Activated naive CD8-positive, alpha-beta T cell (primary cell): ENCODE results near the gene BST2.

Source experiments
- H3K27ac Mint-ChIP-seq: one replicate; pipeline ENCODE4 v1.8.0; 2021; ENCODE audit warnings: mixed read lengths
- H3K27me3 Mint-ChIP-seq: one replicate; pipeline ENCODE4 v1.8.0; 2021; ENCODE audit warnings: mixed read lengths
- H3K36me3 Mint-ChIP-seq: one replicate; pipeline ENCODE4 v1.8.0; 2021; ENCODE audit warnings: mixed read lengths
- H3K4me1 Mint-ChIP-seq: one replicate; pipeline ENCODE4 v1.8.0; 2021; ENCODE audit warnings: low read depth, mixed read lengths
- H3K4me3 Mint-ChIP-seq: one replicate; pipeline ENCODE4 v1.8.0; 2021; ENCODE audit warnings: mild to moderate bottlenecking, mixed read lengths
- H3K9me3 Mint-ChIP-seq: one replicate; pipeline ENCODE4 v1.8.0; 2021; ENCODE audit warnings: low read depth, mixed read lengths

BST2 gene, protein sequence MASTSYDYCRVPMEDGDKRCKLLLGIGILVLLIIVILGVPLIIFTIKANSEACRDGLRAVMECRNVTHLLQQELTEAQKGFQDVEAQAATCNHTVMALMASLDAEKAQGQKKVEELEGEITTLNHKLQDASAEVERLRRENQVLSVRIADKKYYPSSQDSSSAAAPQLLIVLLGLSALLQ

DNA sequence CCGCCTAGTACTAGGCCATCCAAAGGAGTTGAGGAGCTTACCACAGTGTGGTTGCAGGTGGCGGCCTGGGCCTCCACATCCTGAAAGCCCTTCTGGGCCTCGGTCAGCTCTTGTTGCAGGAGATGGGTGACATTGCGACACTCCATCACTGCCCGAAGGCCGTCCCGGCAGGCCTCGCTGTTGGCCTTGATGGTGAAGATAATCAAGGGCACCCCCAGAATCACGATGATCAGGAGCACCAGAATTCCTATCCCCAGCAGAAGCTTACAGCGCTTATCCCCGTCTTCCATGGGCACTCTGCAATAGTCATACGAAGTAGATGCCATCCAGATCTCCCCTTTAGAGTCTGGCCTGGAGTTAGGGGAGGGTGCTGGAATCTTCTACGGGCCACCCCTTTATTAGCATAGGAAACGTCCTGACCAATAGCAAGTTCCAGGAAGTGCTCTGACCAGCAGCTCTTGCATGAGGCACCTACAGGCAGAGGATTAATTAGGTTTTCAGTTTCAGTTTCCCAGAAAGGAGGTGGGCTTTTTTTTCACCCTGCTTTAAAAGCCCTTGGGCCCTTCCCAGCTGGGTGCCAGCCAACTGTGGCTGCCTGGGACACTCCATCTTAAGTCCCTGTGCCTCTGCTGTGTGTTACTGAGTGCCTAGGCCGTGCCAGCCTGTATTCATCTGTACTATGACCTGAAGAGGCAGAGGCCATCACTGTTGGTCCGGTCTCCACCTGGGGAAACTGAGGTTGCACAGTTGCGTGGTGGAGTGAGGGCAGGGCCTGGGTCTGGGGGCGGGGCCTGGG is at the start of gene BST2:
Gene BST2 (minus strand): TSS at position 381 of the 796 bp plus-strand sequence. CDS start 55 bp downstream, at position 326.
- H3K4me3 Mint-ChIP-seq: peak within 1 kb of the TSS; percentile 92
- no peaks in the 10 kb centered on the region for H3K27me3 Mint-ChIP-seq
- peaks cover 29% of the 10 kb centered on the region for H3K4me1 Mint-ChIP-seq

DNA sequence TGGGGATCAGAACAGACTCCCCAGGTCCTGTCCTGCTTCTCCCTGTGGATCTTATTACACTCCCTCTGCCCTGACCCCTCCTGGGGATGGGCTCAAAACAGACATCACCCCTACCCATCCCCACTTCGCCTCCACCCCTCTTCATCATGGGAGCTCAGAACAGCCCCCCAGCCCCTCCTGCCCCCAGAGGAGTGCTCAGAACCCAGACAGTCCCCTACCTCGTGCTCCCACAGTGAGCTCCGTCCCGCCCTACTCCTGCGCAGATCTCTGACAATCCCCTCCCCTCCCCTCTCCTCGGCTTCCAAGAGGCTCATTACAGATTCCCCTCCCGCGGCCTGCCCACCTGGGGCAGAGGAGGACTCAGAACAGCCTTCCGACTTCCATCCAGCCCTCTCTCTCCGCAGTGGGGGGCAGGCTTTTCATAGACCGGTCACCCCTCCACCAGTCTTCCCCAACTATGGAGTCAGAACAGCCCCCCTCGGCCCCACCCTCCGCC is 49.2 kb upstream of the BST2 start:
- Mint-ChIP-seq H3K27ac (no peak overlapping the region), H3K9me3 (no peaks in the 10 kb centered on the region), H3K27me3 (peaks cover 15% of the 10 kb centered on the region), H3K36me3 (peaks cover 2% of the 10 kb centered on the region), H3K4me3 (no peak overlapping the region), H3K4me1 (peaks cover 18% of the 10 kb centered on the region)

More for the DNA sequence above, at the start of gene BST2:
- H3K9me3 Mint-ChIP-seq: no peaks in the 10 kb centered on the region
- H3K27ac Mint-ChIP-seq: peak within 1 kb of the TSS; percentile 90
- H3K36me3 Mint-ChIP-seq: no peaks in the 10 kb centered on the region

DNA sequence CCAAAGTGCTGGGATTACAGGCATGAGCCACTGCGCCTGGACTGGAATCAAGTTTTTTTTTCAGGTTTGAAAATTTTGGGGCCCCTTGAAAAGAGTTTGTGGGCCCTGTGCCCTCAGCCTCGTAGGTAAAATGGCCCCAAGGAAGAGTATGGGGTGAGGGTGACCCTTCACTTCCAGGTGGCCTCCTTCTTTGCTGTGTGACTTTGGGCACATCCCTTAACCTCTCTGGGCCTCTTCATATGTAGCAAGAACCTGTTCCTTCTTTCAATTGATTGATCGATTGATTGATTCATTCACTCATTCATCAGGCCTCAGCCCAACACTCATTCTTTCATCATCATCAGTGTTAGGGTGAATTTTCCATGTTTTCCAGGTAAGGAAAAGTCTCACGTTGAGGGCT is 46.4 kb upstream of the BST2 start:
- peaks cover 11% of the 10 kb centered on the region for H3K27me3 Mint-ChIP-seq

DNA sequence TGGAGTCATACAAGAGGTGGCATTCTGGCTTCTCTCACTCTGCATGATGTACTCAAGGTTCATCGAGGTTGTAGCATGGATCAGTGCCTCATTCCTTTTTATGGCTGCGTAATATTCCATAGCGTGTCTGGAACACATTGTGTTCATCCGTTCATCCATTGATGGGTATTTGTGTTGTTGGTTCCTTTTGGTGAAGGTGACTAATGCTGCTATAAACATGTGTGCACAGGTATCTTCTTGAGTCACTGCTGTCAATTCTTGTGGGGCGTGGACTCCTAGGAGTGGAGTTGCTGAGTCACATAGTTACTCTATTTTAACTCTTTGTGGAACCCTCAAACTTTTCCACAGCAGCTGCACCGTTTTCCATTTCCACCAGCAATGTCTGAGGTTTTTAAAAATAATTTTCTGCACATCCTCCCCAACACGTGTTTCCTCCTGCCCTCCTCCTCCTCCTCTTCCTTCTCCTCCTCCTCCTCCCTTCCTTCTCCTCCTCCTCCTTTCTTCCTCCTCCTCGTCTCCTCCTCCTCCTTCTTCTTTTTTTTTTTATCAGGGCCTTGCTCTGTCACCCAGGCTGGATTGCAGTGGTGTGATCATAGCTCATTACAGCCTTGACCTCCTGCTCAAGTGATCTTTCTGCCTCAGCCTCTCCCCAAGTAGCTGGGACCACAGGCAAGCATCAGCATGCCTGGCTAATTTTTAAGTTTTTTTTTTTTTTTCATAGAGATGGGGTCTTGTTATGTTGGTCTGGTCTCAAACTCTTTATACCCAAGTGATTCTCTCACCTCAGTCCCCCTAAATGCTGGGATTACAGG is 45.0 kb upstream of the BST2 start:
- H3K4me3 Mint-ChIP-seq: peak overlapping the region; percentile 82

More for the DNA sequence above, 46.4 kb upstream of the BST2 start:
- H3K27ac Mint-ChIP-seq: no peak overlapping the region
- peaks cover 2% of the 10 kb centered on the region for H3K36me3 Mint-ChIP-seq
- no peaks in the 10 kb centered on the region for H3K9me3 Mint-ChIP-seq
- H3K4me3 Mint-ChIP-seq: no peak overlapping the region
- H3K4me1 Mint-ChIP-seq: peaks cover 21% of the 10 kb centered on the region

DNA sequence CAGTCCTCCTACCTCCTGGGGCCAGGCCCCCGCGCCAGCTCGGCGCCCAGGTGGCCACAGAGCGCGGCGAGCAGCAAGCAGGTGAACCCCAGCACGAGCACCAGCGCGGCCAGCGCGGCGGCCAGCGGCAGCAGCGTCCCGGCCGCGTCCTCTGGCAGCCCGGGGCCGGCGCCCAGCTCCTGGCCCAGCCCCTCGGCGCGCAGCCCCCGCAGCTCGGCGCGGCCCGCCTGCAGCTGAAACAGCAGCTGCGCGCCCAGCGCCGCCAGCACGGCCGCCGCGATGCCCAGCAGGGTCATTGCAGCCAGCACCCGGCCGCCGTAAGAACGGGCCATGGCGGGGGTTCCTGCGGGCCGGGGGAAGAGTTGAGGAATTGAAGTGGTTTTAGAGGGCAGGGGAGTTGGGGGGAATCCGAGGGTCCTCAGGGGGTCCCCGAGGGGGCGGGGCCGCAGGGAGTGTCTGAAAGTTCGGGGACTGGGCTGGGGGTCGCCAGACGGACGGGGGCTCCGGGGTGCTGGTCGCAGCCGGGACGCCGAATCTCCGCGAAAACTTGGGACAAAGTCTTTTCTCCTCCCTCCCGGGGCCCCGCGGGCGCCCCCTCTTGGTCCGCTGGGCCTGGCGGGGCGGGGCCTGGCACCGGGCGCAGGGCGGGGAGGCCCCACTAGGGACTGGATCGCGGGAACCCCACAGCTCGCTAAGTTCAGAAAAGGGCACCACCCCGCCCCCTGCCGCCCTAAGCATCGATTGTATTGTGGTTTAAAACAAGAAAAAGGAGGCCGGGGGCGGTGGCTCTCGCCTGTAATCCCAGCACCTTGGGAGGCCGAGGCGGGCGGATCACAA is 42.9 kb upstream of the BST2 start, which contains the start of gene TMEM221:
Gene TMEM221 (minus strand): TSS at position 538 of the 837 bp plus-strand sequence. CDS start 206 bp downstream, at position 332.
- Mint-ChIP-seq H3K9me3 (no peaks in the 10 kb centered on the region), H3K36me3 (peaks cover 2% of the 10 kb centered on the region), H3K4me3 (peak within 1 kb of the TSS; percentile 66), H3K27ac (no peak within 1 kb of the TSS), H3K27me3 (peaks cover 5% of the 10 kb centered on the region), H3K4me1 (peaks cover 14% of the 10 kb centered on the region)

More for the DNA sequence above, 45.0 kb upstream of the BST2 start:
- Mint-ChIP-seq H3K9me3 (no peaks in the 10 kb centered on the region), H3K4me1 (peaks cover 19% of the 10 kb centered on the region), H3K27me3 (peaks cover 8% of the 10 kb centered on the region), H3K36me3 (peaks cover 2% of the 10 kb centered on the region), H3K27ac (peak overlapping the region; percentile 50)

DNA sequence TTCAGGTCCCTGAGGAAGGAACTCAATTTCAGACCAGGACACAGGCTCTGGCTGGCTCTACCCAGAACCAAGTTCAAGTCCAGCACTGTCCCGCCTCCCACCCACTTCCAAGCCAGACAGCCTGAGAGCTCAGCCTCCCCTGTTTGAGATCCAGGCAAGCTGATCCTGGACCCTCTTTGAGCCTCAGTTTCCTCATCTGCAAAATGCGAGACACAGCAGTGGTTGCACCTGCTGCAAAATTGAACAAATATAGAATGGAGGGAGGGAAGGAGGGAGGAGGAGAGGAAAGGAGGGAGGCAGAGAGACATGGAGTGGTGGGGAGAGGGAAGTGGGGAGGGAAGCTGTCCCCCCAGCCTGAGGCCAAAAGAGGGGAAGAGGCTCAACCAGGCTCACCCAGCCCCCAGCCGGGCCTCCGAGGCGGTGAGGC is 42.3 kb upstream of the BST2 start:
- H3K27me3 Mint-ChIP-seq: peaks cover 4% of the 10 kb centered on the region
- H3K4me3 Mint-ChIP-seq: peak overlapping the region; percentile 66
- peaks cover 2% of the 10 kb centered on the region for H3K36me3 Mint-ChIP-seq
- peaks cover 13% of the 10 kb centered on the region for H3K4me1 Mint-ChIP-seq
- H3K27ac Mint-ChIP-seq: no peak overlapping the region
- no peaks in the 10 kb centered on the region for H3K9me3 Mint-ChIP-seq

DNA sequence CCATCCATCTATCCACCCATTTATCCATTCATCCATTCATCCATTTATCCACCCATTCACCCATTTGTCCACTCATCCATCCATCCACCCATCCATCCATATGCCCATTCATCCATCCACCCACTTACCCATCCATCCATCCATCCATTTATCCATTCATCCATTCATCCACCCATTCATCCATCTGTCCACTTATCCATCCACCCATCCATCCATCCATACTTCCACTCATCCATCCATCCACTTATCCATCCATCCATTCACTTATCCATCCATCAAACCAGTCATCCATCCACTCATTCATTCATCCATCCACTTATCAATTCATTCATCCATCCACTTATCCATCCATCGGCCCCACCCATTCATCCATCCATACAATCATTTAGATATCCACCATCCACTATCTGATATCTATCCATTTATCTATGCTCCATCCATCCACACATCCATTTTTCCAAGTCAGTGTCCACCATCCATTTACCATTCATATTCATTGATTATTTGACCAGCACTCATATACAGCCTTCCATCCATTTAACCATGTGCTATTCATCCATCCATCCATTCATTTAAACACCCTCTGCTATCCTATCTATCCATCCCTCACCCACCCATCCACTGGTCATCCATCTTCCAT is 40.2 kb upstream of the BST2 start:
- no peaks in the 10 kb centered on the region for H3K9me3 Mint-ChIP-seq
- H3K36me3 Mint-ChIP-seq: peaks cover 2% of the 10 kb centered on the region
- peaks cover 4% of the 10 kb centered on the region for H3K27me3 Mint-ChIP-seq
- H3K4me1 Mint-ChIP-seq: peaks cover 11% of the 10 kb centered on the region
- no peak overlapping the region for H3K27ac Mint-ChIP-seq
- H3K4me3 Mint-ChIP-seq: no peak overlapping the region

DNA sequence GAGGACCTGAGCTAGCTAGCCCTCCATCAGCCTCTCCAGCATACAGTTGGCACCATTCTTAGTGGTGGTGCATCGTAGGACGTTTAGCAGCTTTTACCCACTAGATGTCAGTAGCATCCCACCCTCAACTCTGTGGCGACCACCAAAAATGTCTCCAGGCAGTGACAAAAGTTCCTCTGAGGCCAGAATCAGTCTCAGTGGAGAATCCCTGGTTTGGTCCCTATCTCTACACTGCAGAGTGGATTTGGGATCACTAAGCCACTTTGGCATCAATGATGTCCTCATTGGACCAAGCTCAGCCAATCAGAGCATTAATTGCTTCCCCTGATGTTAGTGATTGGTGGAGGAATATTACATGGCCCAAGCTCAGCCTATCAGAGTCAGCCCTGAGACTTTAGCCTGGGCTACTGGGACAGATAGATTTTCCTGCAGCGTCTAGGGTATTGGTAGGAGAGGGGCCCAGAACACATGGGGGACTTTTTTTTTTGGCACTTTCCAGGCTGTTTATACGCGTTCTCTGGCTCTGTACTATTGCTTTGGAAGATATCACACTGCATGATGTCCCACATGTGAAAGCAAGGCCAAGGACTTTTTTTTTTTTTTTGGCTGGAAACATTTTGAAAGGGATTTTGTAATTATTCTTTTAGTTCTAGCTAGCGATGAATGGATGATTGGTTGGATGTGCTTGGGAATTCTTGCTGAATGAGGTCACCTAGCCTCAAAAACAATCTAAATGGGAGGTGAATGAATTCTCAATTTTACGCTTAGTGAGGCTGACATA is 36.0 kb upstream of the BST2 start:
- no peaks in the 10 kb centered on the region for H3K36me3 Mint-ChIP-seq
- H3K27me3 Mint-ChIP-seq: no peaks in the 10 kb centered on the region
- no peak overlapping the region for H3K4me3 Mint-ChIP-seq
- no peaks in the 10 kb centered on the region for H3K9me3 Mint-ChIP-seq
- H3K4me1 Mint-ChIP-seq: no peaks in the 10 kb centered on the region
- H3K27ac Mint-ChIP-seq: no peak overlapping the region

DNA sequence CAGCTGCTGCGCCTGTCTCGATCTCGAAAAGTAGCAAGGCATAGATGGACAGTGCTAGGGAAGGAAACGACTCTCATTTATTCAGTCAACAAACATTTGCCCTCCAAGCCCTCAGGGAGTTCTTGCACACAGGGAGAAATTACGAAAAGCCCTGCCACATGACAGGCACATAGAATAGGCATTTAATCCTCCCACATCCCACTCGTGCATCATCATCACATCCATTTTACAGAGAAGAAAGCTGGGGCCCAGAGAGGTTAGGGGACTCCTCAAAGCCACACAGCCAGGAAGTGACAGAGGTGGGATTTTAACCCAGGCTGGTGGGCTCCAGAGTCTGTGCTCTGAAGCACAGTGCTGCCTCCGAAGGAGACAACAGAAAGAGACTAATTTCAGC is 31.4 kb upstream of the BST2 start:
- Mint-ChIP-seq H3K9me3 (no peaks in the 10 kb centered on the region), H3K27ac (no peak overlapping the region), H3K4me1 (no peaks in the 10 kb centered on the region), H3K4me3 (no peak overlapping the region), H3K27me3 (no peaks in the 10 kb centered on the region), H3K36me3 (no peaks in the 10 kb centered on the region)

DNA sequence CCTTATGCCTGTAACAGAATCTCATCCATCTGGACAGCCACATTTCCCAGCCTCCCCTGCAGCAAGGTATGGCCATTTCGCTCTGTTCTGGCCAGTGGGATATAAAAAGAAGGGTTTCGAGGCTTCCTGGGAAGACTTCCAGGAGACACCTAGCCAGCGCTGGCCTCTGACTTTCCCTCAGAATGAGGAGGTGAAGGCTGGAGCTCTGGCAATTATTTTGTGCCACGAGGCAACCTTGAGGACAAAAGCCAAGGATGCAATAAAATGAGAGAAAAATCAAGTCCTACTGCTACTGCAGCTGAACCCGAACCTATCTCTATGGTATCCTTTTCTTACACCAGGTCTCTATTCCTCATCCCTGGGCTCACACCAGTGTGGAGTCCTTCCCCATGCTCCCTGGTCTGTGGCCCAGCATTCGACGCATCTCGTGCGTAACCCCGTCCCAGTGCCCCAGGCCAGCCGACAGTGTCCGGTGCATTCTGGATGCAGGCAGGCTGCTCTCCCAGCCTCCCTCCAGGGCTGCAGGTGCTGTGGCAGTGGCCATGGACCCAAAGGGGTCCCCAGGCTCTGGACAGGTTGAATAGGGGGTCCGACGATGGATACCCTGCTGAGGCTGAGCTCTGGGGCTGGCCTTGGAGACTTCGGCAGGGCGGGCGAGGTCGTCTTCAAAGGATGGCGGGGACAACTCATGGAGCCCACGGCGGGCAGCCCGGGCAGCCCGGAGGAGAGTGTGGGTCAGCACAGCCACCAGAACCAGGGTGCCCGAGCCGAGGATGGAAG is 30.9 kb upstream of the BST2 start:
- Mint-ChIP-seq H3K4me1 (no peaks in the 10 kb centered on the region), H3K27ac (no peak overlapping the region), H3K4me3 (no peak overlapping the region), H3K36me3 (no peaks in the 10 kb centered on the region), H3K9me3 (no peaks in the 10 kb centered on the region), H3K27me3 (no peaks in the 10 kb centered on the region)

DNA sequence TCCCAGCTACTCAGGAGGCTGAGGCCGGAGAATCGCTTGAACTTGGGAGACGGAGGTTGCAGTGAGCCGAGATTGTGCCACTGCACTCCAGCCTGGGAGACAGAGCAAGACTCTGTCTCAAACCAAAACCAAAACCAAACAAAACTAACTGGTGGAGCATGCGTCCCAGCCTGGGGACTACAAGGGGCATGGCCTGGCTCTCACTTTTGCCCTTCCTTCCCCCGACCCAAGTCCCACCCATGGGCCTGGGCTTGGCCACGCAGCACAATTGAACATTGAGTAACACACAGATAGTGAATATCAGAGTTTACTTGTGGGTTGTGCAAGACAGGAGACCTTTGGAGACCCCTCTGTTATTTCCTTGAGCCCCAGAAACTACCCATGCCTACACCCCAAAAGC is 29.8 kb upstream of the BST2 start:
- no peaks in the 10 kb centered on the region for H3K9me3 Mint-ChIP-seq
- H3K27ac Mint-ChIP-seq: no peak overlapping the region
- no peaks in the 10 kb centered on the region for H3K36me3 Mint-ChIP-seq
- H3K4me3 Mint-ChIP-seq: no peak overlapping the region
- no peaks in the 10 kb centered on the region for H3K4me1 Mint-ChIP-seq
- no peaks in the 10 kb centered on the region for H3K27me3 Mint-ChIP-seq

DNA sequence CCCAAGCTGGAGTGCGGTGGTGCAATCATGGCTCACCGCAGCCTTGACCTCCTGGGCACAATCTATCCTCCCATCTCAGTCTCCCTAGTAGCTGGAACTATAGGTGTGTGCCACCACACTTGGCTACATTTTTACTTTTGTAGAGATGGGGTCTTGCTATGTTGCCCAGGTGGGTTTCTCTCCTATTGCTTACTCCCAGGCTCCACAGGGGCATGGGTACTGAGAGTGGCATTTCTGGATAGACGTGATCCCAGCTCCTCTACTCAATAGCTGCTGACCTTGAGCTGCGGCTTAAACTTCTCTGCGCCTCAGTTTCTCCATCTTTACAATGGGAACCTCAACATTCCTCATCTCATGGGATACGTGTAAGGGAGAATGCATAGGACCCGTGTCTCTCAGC is 26.0 kb upstream of the BST2 start:
- Mint-ChIP-seq H3K9me3 (no peaks in the 10 kb centered on the region), H3K4me1 (no peaks in the 10 kb centered on the region), H3K27ac (no peak overlapping the region), H3K36me3 (no peaks in the 10 kb centered on the region), H3K27me3 (no peaks in the 10 kb centered on the region), H3K4me3 (no peak overlapping the region)
